Neural cell (in vitro differentiated cells): ENCODE results near the gene MAP1LC3A. TPM values are rescaled to one million over a fixed set of nuclear protein-coding genes. Genes with fewer than 3 reads are reported as not detected.

Source experiments
- H2AFZ ChIP-seq: fragments of 200-600, 300-800 bp; sonication (generic), shearing (Covaris generic); 2 replicates; pipeline ENCODE4 v1.6.0; 2014; ENCODE audit warnings: low read depth, mild to moderate bottlenecking, antibody characterized with exemption, low read length, moderate library complexity
- H3F3A ChIP-seq: fragments of 200-600 bp; shearing (Covaris generic); 2 replicates; pipeline ENCODE4 v1.6.1; 2016; ENCODE audit warnings: mild to moderate bottlenecking, moderate library complexity, mixed read lengths, antibody characterized with exemption, low read length; ENCODE audit not compliant: insufficient read depth, poor library complexity, severe bottlenecking
- H3K27ac ChIP-seq: fragments of 200-600, 300-800 bp; sonication (generic), shearing (Covaris generic); 2 replicates; pipeline ENCODE4 v1.5.1; 2014; ENCODE audit warnings: mild to moderate bottlenecking, low read length, moderate library complexity
- H3K27me3 ChIP-seq: fragments of 300-800, 200-600 bp; sonication (generic), shearing (Covaris generic); 2 replicates; pipeline ENCODE4 v1.6.0; 2014; ENCODE audit warnings: mild to moderate bottlenecking, low read depth, low read length, moderate library complexity; ENCODE audit not compliant: insufficient read depth
- H3K36me3 ChIP-seq: fragments of 300-800, 200-600 bp; sonication (generic), shearing (Covaris generic); 2 replicates; pipeline ENCODE4 v1.5.1; 2014; ENCODE audit warnings: mild to moderate bottlenecking, antibody characterized with exemption, low read length, moderate library complexity; ENCODE audit not compliant: insufficient read depth
- H3K4me2 ChIP-seq: fragments of 300-800, 200-600 bp; sonication (generic), shearing (Covaris generic); 2 replicates; pipeline ENCODE4 v1.6.0; 2014; ENCODE audit warnings: mild to moderate bottlenecking, low read length
- H3K4me3 ChIP-seq: fragments of 300-800, 200-600 bp; sonication (generic), shearing (Covaris generic); 2 replicates; pipeline ENCODE4 v1.5.1; 2014; ENCODE audit warnings: mild to moderate bottlenecking, low read length, moderate library complexity
- H3K79me2 ChIP-seq: fragments of 200-600 bp; shearing (Covaris generic); replicated peaks from 2 replicates; pipeline ENCODE4 v1.6.0; 2014; ENCODE audit warnings: mild to moderate bottlenecking, low read length, moderate library complexity; ENCODE audit not compliant: insufficient read depth
- H3K9ac ChIP-seq: fragments of 300-800, 200-600 bp; sonication (generic), shearing (Covaris generic); 2 replicates; pipeline ENCODE4 v1.6.1; 2016; ENCODE audit warnings: mild to moderate bottlenecking, low read length, mixed read lengths
- H3K9me2 ChIP-seq: fragments of 200-600 bp; shearing (Covaris generic); 2 replicates; pipeline ENCODE4 v1.6.1; 2016; ENCODE audit warnings: mild to moderate bottlenecking, low read length, mixed read lengths; ENCODE audit not compliant: insufficient read depth
- H3K9me3 ChIP-seq: fragments of 200-600, 300-800 bp; sonication (generic), shearing (Covaris generic); 2 replicates; pipeline ENCODE4 v1.6.1; 2016; ENCODE audit warnings: mild to moderate bottlenecking, mixed run types, low read length, moderate library complexity, mixed read lengths
- H4K20me1 ChIP-seq: fragments of 200-600 bp; shearing (Covaris generic); 2 replicates; pipeline ENCODE4 v1.6.1; 2016; ENCODE audit warnings: mild to moderate bottlenecking, mixed run types; ENCODE audit not compliant: insufficient read depth
- CTCF ChIP-seq: fragments of 450-650 bp; IDR thresholded peaks from 2 replicates; pipeline ENCODE4 v1.5.1; 2014; ENCODE audit warnings: antibody characterized with exemption, mild to moderate bottlenecking, moderate library complexity; ENCODE audit not compliant: poor library complexity, severe bottlenecking
- EP300 ChIP-seq: fragments of 450-650 bp; conservative IDR thresholded peaks from 2 replicates; pipeline ENCODE4 v1.6.1; 2014; ENCODE audit warnings: antibody characterized with exemption, mild to moderate bottlenecking, moderate library complexity; ENCODE audit not compliant: poor library complexity, severe bottlenecking
- EZH2 ChIP-seq: fragments of 200-600, 300-800 bp; shearing (Covaris generic), sonication (generic); IDR thresholded peaks from 2 replicates; pipeline ENCODE4 v1.6.1; 2014; ENCODE audit warnings: antibody characterized with exemption, low read length, borderline replicate concordance, mild to moderate bottlenecking; ENCODE audit not compliant: insufficient read depth, poor library complexity, severe bottlenecking
- MXI1 ChIP-seq: fragments of 450-650 bp; conservative IDR thresholded peaks from 2 replicates; pipeline ENCODE4 v1.6.1; 2014; ENCODE audit warnings: antibody characterized with exemption, mild to moderate bottlenecking; ENCODE audit not compliant: poor library complexity, severe bottlenecking
- POLR2AphosphoS5 ChIP-seq: IDR thresholded peaks from 2 replicates; pipeline ENCODE4 v1.6.1; 2012
- RAD21 ChIP-seq: fragments of 450-650 bp; conservative IDR thresholded peaks from 2 replicates; pipeline ENCODE4 v1.6.1; 2014; ENCODE audit warnings: antibody characterized with exemption, mild to moderate bottlenecking, moderate library complexity
- REST ChIP-seq: IDR thresholded peaks from 2 replicates; pipeline ENCODE4 v1.6.1; 2012; ENCODE audit warnings: borderline replicate concordance
- SMC3 ChIP-seq: fragments of 450-650 bp; conservative IDR thresholded peaks from 2 replicates; pipeline ENCODE4 v1.6.1; 2014; ENCODE audit warnings: antibody characterized with exemption, mild to moderate bottlenecking, moderate library complexity; ENCODE audit not compliant: poor library complexity
- TAF1 ChIP-seq: IDR thresholded peaks from 2 replicates; pipeline ENCODE4 v1.6.1; 2012; ENCODE audit warnings: low read depth
- polyA plus RNA-seq: library from polyadenylated mRNA; depleted of rRNA; stranded (reverse); fragments of >200 nt; gene quantifications from 2 replicates; pipeline ENCODE4 v1.2.3, GENCODE V29; 2014

Gene MAP1LC3A
- polyA plus RNA-seq, 1 donor from 2014 or later: 56.2 TPM

- TF ChIP-seq REST: no peak
These were observed 25.0 kb downstream of the MAP1LC3A start (continued) for GRCh38 chr20:34583544-34583943.

GRCh38 chr20:34585019-34585418 lies 26.5 kb downstream of the MAP1LC3A start:
- H3K4me2 ChIP-seq: no peak overlapping the region
- H3K9me3 ChIP-seq: no peaks in the 10 kb centered on the region
- no peak overlapping the region for H2AFZ ChIP-seq
- H3K9me2 ChIP-seq: no peaks in the 10 kb centered on the region
- no peak for TF ChIP-seq CTCF
- no peak for TF ChIP-seq MXI1
- no peak for TF ChIP-seq SMC3
- no peak for TF ChIP-seq EP300
- TF ChIP-seq RAD21: no peak
- no peak for TF ChIP-seq TAF1
- TF ChIP-seq EZH2: no peak
- TF ChIP-seq REST: no peak
- TF ChIP-seq POLR2AphosphoS5: no peak
- H3K27me3 ChIP-seq: no peaks in the 10 kb centered on the region
- peaks cover 5% of the 10 kb centered on the region for H3K36me3 ChIP-seq
- H3K9ac ChIP-seq: no peak overlapping the region
- no peak overlapping the region for H3K4me3 ChIP-seq
- no peaks in the 10 kb centered on the region for H3F3A ChIP-seq
- H3K27ac ChIP-seq: no peak overlapping the region
- no peaks in the 10 kb centered on the region for H3K79me2 ChIP-seq
- no peaks in the 10 kb centered on the region for H4K20me1 ChIP-seq
